SK-N-SH (cell line): ENCODE data around the gene MEIS2. TPM values are rescaled to one million over a fixed set of nuclear protein-coding genes. Genes with fewer than 3 reads are reported as not detected.
A peak's percentile ranks its signal among the peaks of the same experiment; 100 is the strongest.

ENCODE experiments used
- CTCF ChIA-PET: fragments of 300-600, 350-600 bp; formaldehyde crosslinking; extraction: SDS; loops from one replicate; lab custom pipeline; 2021; lab: Yijun Ruan, JAX
- POLR2A ChIA-PET: fragments of 350-600 bp; sonication (Branson Sonifier 250); formaldehyde crosslinking; extraction: SDS; loops from one replicate; lab custom pipeline; 2020; ENCODE audit warnings: antibody characterized with exemption, inconsistent platforms; lab: Yijun Ruan, JAX
- DNase-seq: peaks from one replicate; pipeline ENCODE4 v3.0.0; 2012
- H2AFZ ChIP-seq: fragments of 200-600 bp; sonication (generic); 2 replicates; pipeline ENCODE4 v1.8.1; 2016; ENCODE audit warnings: antibody characterized with exemption, mild to moderate bottlenecking, low read depth
- H3F3A ChIP-seq: fragments of 200-600 bp; sonication (generic); replicated peaks from 2 replicates; pipeline ENCODE3; 2016; ENCODE audit warnings: antibody characterized with exemption, mild to moderate bottlenecking; ENCODE audit not compliant: insufficient read depth
- H3K27ac ChIP-seq, 2 experiments: fragments of 200-500 bp in 1 of 2; fragments of 200-600 bp in 1 of 2; sonication (Bioruptor generic) in 1 of 2; sonication (generic), shearing (Covaris generic) in 1 of 2; 2 replicates each; pipeline versions ENCODE4 v1.5.1 to v1.6.1; 2014 to 2016; ENCODE audit warnings: low read depth in 2 of 2, inconsistent platforms in 1 of 2, low read length in 1 of 2, mild to moderate bottlenecking in 1 of 2, mixed read lengths in 1 of 2
- H3K27me3 ChIP-seq: fragments of 200-600 bp; sonication (generic), shearing (Covaris generic); 2 replicates; pipeline ENCODE4 v1.6.1; 2016; ENCODE audit warnings: mixed run types; ENCODE audit not compliant: insufficient read depth
- H3K36me3 ChIP-seq, 2 experiments: fragments of 200-500 bp in 1 of 2; fragments of 200-600 bp in 1 of 2; sonication (Bioruptor generic) in 1 of 2; sonication (generic) in 1 of 2; replicated peaks in 1 of 2; 2 replicates each; pipeline versions ENCODE3 to v1.5.1; 2014 to 2016; ENCODE audit warnings: low read length in 1 of 2, mild to moderate bottlenecking in 1 of 2; ENCODE audit not compliant: insufficient read depth in 2 of 2, control insufficient read depth in 1 of 2
- H3K4me1 ChIP-seq, 2 experiments: fragments of 200-500 bp in 1 of 2; fragments of 200-600 bp in 1 of 2; sonication (Bioruptor generic) in 1 of 2; sonication (generic), shearing (Covaris generic) in 1 of 2; 2 replicates each; pipeline versions ENCODE4 v1.5.1 to v1.6.1; 2014 to 2016; ENCODE audit warnings: low read depth in 1 of 2, low read length in 1 of 2, mixed run types in 1 of 2; ENCODE audit not compliant: insufficient read depth in 2 of 2, control insufficient read depth in 1 of 2
- H3K4me2 ChIP-seq: fragments of 200-600 bp; sonication (generic), shearing (Covaris generic); 2 replicates; pipeline ENCODE4 v1.6.1; 2017; ENCODE audit warnings: mixed run types
- H3K4me3 ChIP-seq, 2 experiments: fragments of 200-500 bp in 1 of 2; fragments of 200-600 bp in 1 of 2; sonication (Bioruptor generic) in 1 of 2; sonication (generic), shearing (Covaris generic) in 1 of 2; 2 replicates each; pipeline versions ENCODE4 v1.5.1 to v1.8.1; 2014 to 2016; ENCODE audit warnings: low read depth in 2 of 2, inconsistent platforms in 1 of 2, low read length in 1 of 2, mild to moderate bottlenecking in 1 of 2, mixed read lengths in 1 of 2, moderate library complexity in 1 of 2
- H3K79me2 ChIP-seq: fragments of 200-600 bp; sonication (generic); 2 replicates; pipeline ENCODE4 v1.8.1; 2017; ENCODE audit warnings: mild to moderate bottlenecking; ENCODE audit not compliant: insufficient read depth
- H3K9ac ChIP-seq: fragments of 200-600 bp; sonication (generic); 2 replicates; pipeline ENCODE4 v1.6.1; 2017; ENCODE audit warnings: mixed run types
- H3K9me2 ChIP-seq: fragments of 200-600 bp; sonication (generic); 2 replicates; pipeline ENCODE4 v1.6.1; 2017; ENCODE audit warnings: mixed run types
- H3K9me3 ChIP-seq: fragments of 200-600 bp; sonication (generic); 2 replicates; pipeline ENCODE4 v1.6.1; 2017; ENCODE audit warnings: mixed run types, mild to moderate bottlenecking, moderate library complexity
- H4K20me1 ChIP-seq: fragments of 200-600 bp; sonication (generic); 2 replicates; pipeline ENCODE4 v1.6.1; 2017; ENCODE audit warnings: mild to moderate bottlenecking, mixed run types; ENCODE audit not compliant: insufficient read depth
- EP300 ChIP-seq, 2 experiments: IDR thresholded peaks; 2 replicates each; pipeline versions ENCODE4 v1.4.0 to v1.6.1; 2012; ENCODE audit warnings: borderline replicate concordance in 1 of 2, low read depth in 1 of 2, low read length in 1 of 2
- GABPA ChIP-seq: IDR thresholded peaks from 2 replicates; pipeline ENCODE4 v1.4.0; 2012; ENCODE audit warnings: low read depth, mild to moderate bottlenecking
- GATA2 ChIP-seq: sonication (generic); formaldehyde crosslinking; IDR thresholded peaks from 2 replicates; pipeline ENCODE4 v1.5.0; 2020; ENCODE audit warnings: mild to moderate bottlenecking, missing genetic modification reagents
- JUND ChIP-seq: IDR thresholded peaks from 2 replicates; pipeline ENCODE4 v1.4.0; 2012
- NFIC ChIP-seq: IDR thresholded peaks from 2 replicates; pipeline ENCODE4 v1.4.0; 2012; ENCODE audit warnings: borderline replicate concordance
- NRF1 ChIP-seq: IDR thresholded peaks from 2 replicates; pipeline ENCODE4 v1.6.1; 2012; ENCODE audit warnings: low read depth, mild to moderate bottlenecking, low read length
- RAD21 ChIP-seq: IDR thresholded peaks from 2 replicates; pipeline ENCODE4 v1.6.1; 2012; ENCODE audit warnings: mild to moderate bottlenecking, low read length
- RFX5 ChIP-seq: IDR thresholded peaks from 2 replicates; pipeline ENCODE4 v1.6.1; 2012; ENCODE audit warnings: mild to moderate bottlenecking, improper control_type of control experiment, low read length
- RXRA ChIP-seq: IDR thresholded peaks from 2 replicates; pipeline ENCODE4 v1.4.0; 2012; ENCODE audit warnings: low read depth, mild to moderate bottlenecking, borderline replicate concordance
- SIN3A ChIP-seq: IDR thresholded peaks from 2 replicates; pipeline ENCODE4 v1.6.1; 2012; ENCODE audit warnings: low read depth, mild to moderate bottlenecking, low read length, moderate library complexity, borderline replicate concordance
- TAF1 ChIP-seq: IDR thresholded peaks from 2 replicates; pipeline ENCODE4 v1.6.1; 2012; ENCODE audit warnings: low read depth, mild to moderate bottlenecking, low read length, moderate library complexity, borderline replicate concordance
- TCF12 ChIP-seq: IDR thresholded peaks from 2 replicates; pipeline ENCODE4 v1.4.0; 2012
- YY1 ChIP-seq: IDR thresholded peaks from 2 replicates; pipeline ENCODE4 v1.4.0; 2012; ENCODE audit warnings: low read depth, mild to moderate bottlenecking
- WGBS: methylation state at CpG from one replicate; pipeline ENCODE4 v1.1.6; 2017; ENCODE audit warnings: low lambda C conversion rate; 5-methylcytosine and 5-hydroxymethylcytosine counted together
- polyA plus RNA-seq, 3 experiments: library from polyadenylated mRNA; depleted of rRNA; stranded (reverse); fragments of >200 nt; gene quantifications; 2 replicates each; pipeline ENCODE4 v1.2.3, GENCODE V29; 2012
- TF ChIP-seq, protein P1 (sequence below): fragments of 150-350 bp; IDR thresholded peaks from 2 replicates; pipeline ENCODE4 v1.6.1; 2016; ENCODE audit warnings: mild to moderate bottlenecking, low read depth, low read length
- TF ChIP-seq, protein P2 (sequence below): IDR thresholded peaks from 2 replicates; pipeline ENCODE4; 2012
- TF ChIP-seq, protein P3 (sequence below): fragments of 200-600 bp; sonication (generic); IDR thresholded peaks from 2 replicates; pipeline ENCODE4 v1.6.1; 2017; ENCODE audit warnings: antibody characterized with exemption, mild to moderate bottlenecking, moderate library complexity

MEIS2 gene
- polyA plus RNA-seq, 1 of the 3 experiments (the other 2 are of a cell fraction), result 146 TPM

DNA sequence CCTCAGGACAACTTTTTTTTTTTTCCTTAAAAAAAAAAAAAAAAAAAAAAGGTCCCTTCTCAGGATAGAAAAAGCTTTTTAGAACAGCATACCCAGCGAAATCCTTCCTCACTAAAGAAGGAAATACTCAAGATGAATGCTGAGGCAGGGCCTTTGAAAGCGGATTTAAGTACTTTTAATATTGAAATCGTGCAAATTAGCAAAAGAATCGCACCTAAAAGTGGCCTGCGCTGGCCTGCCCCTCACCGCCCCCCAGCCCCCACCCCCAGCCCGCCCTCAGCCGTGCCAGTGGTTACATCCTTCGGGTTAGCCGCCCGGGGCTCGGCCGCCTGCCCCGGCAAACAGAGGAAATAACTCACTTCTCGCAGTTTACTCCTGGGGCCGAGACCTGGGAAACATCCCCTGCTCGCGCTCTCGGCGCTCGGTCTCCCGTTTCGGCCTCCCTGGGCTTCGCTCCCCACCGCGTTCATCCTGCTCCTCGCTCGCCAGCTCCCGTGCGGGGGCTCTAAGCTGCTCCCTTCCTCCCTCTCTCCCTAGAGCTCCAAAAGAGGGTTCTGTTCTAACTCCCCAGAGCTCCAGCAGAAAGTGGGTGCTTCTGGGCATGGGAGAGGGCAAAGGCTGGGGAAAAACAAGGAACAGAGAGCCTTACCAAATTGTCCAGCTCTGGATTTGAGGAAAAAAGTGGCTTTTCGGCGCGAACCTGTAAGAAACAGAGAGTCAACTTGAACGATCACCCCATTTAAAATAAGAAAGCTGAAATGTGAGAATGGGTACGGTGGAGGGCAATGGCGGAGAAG, 5.2 kb downstream of the MEIS2 start:
- H3K9me3 ChIP-seq, result no peaks in the 10 kb centered on the region
- peak overlapping the region; percentile 98 for H3K9ac ChIP-seq
- TF ChIP-seq TCF12, result no peak
- TF ChIP-seq RFX5, result no peak
- TF ChIP-seq, protein P1, sequence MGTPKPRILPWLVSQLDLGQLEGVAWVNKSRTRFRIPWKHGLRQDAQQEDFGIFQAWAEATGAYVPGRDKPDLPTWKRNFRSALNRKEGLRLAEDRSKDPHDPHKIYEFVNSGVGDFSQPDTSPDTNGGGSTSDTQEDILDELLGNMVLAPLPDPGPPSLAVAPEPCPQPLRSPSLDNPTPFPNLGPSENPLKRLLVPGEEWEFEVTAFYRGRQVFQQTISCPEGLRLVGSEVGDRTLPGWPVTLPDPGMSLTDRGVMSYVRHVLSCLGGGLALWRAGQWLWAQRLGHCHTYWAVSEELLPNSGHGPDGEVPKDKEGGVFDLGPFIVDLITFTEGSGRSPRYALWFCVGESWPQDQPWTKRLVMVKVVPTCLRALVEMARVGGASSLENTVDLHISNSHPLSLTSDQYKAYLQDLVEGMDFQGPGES, result no peak
- TF ChIP-seq JUND, result no peak
- TF ChIP-seq RAD21, result no peak
- no peak for TF ChIP-seq EP300 (IDR thresholded peaks at IDR 0.05; ENCODE audit: borderline replicate concordance in 1 of 2, low read depth in 1 of 2, low read length in 1 of 2)
- no peak for TF ChIP-seq YY1
- TF ChIP-seq GABPA, result no peak
- no peak for TF ChIP-seq SIN3A
- no peak for TF ChIP-seq NRF1
- TF ChIP-seq, protein P2, sequence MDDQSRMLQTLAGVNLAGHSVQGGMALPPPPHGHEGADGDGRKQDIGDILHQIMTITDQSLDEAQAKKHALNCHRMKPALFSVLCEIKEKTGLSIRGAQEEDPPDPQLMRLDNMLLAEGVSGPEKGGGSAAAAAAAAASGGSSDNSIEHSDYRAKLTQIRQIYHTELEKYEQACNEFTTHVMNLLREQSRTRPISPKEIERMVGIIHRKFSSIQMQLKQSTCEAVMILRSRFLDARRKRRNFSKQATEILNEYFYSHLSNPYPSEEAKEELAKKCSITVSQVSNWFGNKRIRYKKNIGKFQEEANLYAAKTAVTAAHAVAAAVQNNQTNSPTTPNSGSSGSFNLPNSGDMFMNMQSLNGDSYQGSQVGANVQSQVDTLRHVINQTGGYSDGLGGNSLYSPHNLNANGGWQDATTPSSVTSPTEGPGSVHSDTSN, result no peak
- WGBS, result 21% methylated on average over 30 of the region's 36 CpGs
- peak; percentile 41 for DNase-seq
- H2AFZ ChIP-seq, result no peak overlapping the region
- H4K20me1 ChIP-seq, result peaks cover 15% of the 10 kb centered on the region; the same call in 1 of the 2 replicates
- H3K79me2 ChIP-seq, result peaks cover 98% of the 10 kb centered on the region
- peak overlapping the region; percentile 74 to 92 for H3K4me3 ChIP-seq
- ChIA-PET CTCF (interaction anchor here (0.6 to 5.1 kb wide), 14 partner anchors 9 to 1806 kb away, joined by 3 to 38 read pairs (median 4); no protein-coding TSS in a partner anchor), POLR2A (interaction anchor here (0.9 to 3.1 kb wide), 9 partner anchors 10 to 783 kb away, joined by 3 to 23 read pairs (median 11); no protein-coding TSS in a partner anchor)
- peaks cover 29% of the 10 kb centered on the region for H3F3A ChIP-seq
- peak overlapping the region; percentile 91 for H3K4me2 ChIP-seq
- H3K4me1 ChIP-seq, result peaks cover 0 to 2% of the 10 kb centered on the region in 2 experiments; a peak in 2 of 4 replicates
- peak overlapping the region; percentile 93 to 99 for H3K27ac ChIP-seq
- H3K9me2 ChIP-seq, result no peaks in the 10 kb centered on the region
- no peaks in the 10 kb centered on the region for H3K27me3 ChIP-seq
- peaks cover 46 to 72% of the 10 kb centered on the region in 2 experiments for H3K36me3 ChIP-seq

DNA sequence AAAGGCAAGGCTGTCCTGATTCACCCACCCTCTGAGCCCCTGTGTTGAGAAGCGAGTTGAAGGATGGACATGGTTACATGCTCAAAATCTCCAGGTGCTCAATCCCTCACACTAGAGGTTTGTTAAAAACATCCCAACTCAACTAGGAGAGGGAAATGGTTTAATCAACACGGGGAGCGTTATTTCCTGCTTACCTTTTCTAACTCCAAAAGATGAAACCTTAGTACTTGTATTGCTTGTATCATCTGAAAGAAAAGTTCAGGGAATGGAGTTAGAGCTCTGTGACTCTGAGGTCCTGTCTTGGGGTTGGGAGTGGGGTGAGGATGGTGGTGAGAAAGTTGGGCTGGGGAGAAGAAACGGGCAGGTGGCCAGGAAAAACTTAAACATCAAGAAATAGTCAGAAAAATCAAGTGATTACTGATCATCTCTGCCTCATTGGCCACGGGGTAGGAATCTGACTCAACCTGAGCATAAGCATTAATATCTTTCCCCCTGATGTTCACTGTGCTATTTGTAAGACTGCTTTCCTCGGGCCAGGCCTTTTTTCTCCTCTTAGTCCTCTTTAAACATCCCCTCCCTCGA, 5.9 kb downstream of the MEIS2 start:
- H2AFZ ChIP-seq, result no peak overlapping the region
- H3K36me3 ChIP-seq, result peaks cover 51 to 79% of the 10 kb centered on the region in 2 experiments
- H3F3A ChIP-seq, result peaks cover 22% of the 10 kb centered on the region
- H3K27me3 ChIP-seq, result no peaks in the 10 kb centered on the region
- peaks cover 18% of the 10 kb centered on the region; the same call in 1 of the 2 replicates for H4K20me1 ChIP-seq
- no peak for DNase-seq
- H3K79me2 ChIP-seq, result peaks cover 98% of the 10 kb centered on the region
- no peaks in the 10 kb centered on the region for H3K9me2 ChIP-seq
- peak overlapping the region; percentile 91 for H3K4me2 ChIP-seq
- CTCF ChIA-PET, result interaction anchor here (1.1 to 5.1 kb wide), 7 partner anchors 10 to 1805 kb away, joined by 3 to 38 read pairs (median 5); no protein-coding TSS in a partner anchor
- H3K27ac ChIP-seq, result peak overlapping the region; percentile 93 to 99
- POLR2A ChIA-PET, result interaction anchor here (1.0 to 3.1 kb wide), 6 partner anchors 8 to 16 kb away, joined by 3 to 16 read pairs (median 8); no protein-coding TSS in a partner anchor
- H3K4me1 ChIP-seq, result peaks cover 0 to 2% of the 10 kb centered on the region in 2 experiments; a peak in 2 of 4 replicates
- WGBS, result 15% methylated on average over 7 of the region's 7 CpGs
- H3K9ac ChIP-seq, result peak overlapping the region; percentile 98
- no peaks in the 10 kb centered on the region for H3K9me3 ChIP-seq
- peak overlapping the region; percentile 74 to 92 for H3K4me3 ChIP-seq
- TF ChIP-seq GATA2 (no peak), NFIC (peak; percentile 55), YY1 (no peak), EP300 (IDR thresholded peaks at IDR 0.05; ENCODE audit: borderline replicate concordance in 1 of 2, low read depth in 1 of 2, low read length in 1 of 2) (0 out of 4 replicates have a peak, but pooled peaks of 1 of the 2 experiments have one; percentile 1), RXRA (no peak), TAF1 (peak; percentile 55; the same call in 1 of the 2 replicates)
- TF ChIP-seq, protein P2, result peak; percentile 36
- TF ChIP-seq, protein P3, sequence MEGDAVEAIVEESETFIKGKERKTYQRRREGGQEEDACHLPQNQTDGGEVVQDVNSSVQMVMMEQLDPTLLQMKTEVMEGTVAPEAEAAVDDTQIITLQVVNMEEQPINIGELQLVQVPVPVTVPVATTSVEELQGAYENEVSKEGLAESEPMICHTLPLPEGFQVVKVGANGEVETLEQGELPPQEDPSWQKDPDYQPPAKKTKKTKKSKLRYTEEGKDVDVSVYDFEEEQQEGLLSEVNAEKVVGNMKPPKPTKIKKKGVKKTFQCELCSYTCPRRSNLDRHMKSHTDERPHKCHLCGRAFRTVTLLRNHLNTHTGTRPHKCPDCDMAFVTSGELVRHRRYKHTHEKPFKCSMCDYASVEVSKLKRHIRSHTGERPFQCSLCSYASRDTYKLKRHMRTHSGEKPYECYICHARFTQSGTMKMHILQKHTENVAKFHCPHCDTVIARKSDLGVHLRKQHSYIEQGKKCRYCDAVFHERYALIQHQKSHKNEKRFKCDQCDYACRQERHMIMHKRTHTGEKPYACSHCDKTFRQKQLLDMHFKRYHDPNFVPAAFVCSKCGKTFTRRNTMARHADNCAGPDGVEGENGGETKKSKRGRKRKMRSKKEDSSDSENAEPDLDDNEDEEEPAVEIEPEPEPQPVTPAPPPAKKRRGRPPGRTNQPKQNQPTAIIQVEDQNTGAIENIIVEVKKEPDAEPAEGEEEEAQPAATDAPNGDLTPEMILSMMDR, result no peak
